HG02678 (cell line): Measurements from ENCODE around the gene GGN.
"Not testable (repeated sequence)": the region's sequence is repeated elsewhere in the genome, so short reads cannot be mapped to it uniquely, and the experiment has no call there.

Experiments used
- ATAC-seq: cut with Tn5 transposase; IDR thresholded peaks from one replicate; pipeline ENCODE4 v1.9.1; 2021; ENCODE audit warnings: mild to moderate bottlenecking, moderate library complexity; ENCODE audit not compliant: unreplicated experiment

The GGN gene

DNA sequence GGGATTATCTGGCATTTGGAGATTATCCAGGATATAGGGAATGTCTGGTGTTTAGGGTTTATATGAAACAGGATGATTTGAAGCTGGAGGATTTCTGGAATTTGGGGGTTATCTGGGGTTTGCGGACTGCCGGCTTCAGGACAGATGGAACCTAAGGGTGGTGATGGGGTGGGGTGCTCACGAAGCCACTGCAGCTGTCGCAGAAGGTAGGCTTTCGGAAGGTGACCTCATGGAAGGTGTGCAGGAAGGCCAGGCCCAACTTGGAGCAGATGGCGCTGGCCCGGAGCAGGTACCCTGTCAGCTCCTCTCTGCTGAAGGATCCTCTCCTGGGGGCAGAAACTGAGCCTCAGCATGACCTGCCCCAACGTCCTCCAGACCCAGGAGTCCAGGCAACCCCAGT, 24.7 kb upstream of the GGN start:
- no peak for ATAC-seq

DNA sequence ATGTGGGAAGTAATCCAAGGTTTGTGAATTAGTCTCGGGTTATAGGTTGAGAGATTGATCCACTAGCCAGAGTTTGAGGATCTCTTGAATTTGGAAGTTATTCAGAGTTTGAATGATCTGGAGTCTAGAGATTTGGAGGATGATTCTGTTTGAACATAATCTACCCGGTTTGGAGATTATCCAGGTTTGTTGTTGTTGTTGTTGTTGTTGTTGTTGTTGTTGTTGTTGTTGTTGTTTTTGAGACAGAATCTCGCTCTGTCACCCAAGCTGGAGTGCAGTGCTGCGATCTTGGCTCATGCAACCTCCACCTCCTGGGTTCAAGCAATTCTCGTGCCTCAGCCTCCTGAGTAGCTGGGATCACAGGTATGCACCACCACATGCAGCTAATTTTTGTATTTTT, 24.1 kb upstream of the GGN start:
- ATAC-seq = not testable (repeated sequence)

DNA sequence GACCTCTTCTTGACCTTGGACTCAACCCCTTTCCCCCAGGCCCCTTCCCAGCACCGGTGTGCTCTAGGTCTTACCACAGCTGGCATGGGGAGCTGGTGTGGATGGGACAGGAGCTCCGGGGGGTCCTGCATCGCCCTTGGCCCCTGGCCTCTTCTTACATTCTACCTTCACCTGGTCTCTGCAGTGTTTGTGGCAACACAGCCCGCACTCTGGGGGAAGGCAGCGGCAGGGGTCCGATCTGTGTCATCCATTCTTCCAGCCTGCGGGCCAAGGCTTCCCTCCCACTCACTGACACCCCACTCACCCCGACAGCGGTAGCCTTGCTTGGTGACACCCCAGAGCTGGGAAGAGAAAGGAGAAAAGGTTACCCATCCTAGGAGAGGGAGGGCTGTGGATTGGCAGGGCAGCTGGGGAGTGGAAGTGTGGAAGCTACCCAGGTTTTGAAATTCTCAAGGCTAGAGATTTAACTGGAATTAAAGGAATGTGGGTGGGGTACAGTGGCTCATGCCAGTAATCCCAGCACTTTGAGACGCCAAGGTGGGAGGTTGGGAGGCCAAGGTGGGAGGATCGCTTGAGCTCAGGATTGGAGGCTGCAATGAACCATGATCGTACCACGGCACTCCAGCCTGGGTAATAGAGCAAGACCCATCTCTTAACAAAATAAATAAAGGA, 23.3 kb upstream of the GGN start:
- ATAC-seq = no peak

DNA sequence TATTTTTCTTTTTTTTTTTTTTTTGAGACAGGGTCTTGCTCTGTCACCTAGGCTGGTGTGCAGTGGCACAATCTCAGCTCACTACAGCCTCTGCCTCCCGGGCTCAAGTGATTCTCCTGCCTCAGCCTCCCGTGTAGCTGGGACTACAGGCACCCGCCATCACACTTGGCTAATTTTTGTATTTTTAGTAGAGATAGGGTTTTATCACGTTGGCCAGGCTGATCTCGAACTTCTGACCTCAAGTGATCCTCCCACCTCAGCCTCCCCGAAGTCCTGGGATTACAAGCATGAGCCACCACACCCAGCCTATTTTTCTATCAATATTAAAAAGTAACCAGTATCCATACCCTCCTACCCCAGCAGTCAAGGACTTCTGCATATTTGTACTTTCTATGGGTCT, 22.6 kb upstream of the GGN start:
- not testable (repeated sequence) for ATAC-seq

DNA sequence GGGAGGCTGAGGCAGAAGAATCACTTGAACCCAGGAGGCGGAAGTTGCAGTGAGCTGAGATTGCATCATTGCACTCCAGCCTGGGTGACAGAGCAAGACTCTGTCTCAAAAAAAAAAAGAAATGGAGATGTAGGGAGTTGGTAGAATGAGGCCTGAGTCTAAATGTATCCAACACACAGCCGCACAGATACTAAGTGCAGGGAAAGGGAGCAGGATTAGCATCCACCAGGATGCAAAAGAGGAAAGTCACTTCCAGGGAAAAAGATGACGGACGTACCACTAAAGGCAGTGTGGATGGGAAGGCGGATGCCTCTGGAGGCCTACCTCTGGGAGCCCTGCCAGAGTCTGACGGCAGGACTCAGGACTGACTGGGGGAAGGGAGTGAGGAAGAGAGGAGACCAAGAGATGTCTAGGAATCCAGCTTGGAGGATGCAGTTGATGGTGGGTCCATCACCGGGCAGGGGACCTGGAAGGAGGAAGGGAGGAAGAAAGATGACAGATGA, 21.8 kb upstream of the GGN start:
- ATAC-seq = no peak

DNA sequence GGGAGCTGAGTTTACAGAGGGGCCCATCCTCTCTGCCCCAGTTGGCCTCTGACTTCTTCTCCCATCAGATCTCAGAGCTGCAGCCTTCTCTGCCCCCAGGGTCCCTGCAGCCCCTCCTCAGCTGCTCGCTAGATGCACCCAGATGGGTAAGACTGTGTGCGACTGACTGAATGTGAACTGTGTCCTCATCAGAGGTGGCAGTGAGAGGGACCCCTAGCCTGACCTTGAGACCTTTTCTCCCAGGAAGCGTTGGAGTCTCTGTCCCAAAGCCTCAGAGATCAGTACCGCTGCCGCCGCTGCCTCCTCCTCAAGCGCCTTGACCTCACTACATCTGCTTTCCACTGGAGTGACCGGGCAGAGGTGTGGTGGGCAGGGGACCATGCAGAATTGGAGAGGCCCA, 17.4 kb upstream of the GGN start:
- ATAC-seq = no peak

DNA sequence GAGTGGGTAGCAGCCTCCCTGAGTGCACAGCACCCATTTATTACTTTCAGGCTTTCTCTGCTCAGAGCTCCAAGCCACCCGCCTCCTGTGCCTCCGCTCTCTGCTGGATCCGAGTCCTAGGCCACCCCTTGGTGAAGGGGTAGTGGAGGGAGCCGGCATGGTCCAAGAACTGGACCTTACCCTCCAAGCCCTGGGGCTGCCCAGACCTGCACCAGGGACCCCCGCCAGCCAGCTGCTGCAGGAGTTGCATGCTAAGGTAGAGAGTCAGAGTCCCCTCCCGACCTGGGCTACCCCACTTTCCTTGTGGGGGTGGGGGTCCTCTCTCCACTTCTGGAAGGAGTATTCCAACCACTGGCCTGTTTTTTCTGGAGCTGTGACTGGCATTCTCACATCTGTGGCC, 17.0 kb upstream of the GGN start:
- ATAC-seq = no peak

DNA sequence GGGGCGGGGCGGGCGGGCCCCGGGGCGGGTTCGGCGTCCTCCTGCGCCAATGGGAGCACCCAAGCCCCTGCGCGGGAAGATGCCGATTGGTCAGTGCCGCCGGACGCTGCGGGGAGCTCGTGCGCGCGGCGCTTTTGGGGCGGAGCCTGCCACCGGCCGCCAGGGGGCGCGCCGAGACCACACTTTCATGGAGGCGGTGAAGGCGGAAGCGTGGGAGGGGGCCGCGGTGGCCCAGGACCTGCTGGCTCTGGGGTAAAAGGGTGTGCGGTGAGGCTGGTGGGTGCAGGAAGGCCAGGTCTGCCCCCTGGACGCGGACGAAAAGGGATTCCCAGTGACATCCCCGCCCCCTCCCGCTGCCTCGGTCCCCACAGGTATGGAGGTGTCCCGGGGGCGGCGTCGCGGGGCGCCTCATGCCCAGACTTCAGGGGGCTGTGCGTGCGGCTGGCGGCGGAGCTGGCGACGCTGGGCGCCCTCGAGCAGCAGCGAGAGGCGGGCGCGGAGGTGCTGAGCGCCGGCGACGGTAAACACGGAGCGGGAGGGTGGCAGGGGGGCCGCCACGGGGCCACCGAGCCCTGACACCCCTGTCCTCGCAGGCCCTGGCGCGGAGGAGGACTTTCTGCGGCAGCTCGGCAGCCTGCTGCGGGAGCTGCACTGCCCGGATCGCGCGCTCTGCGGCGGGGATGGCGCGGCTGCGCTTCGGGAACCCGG, 15.3 kb upstream of the GGN start, which contains the start of gene FAM98C:
Gene FAM98C, plus strand, starts transcription at position 127 of the 708 bp plus-strand sequence. Its CDS starts 61 bp downstream, at position 188.
- ATAC-seq = peak; percentile 93

DNA sequence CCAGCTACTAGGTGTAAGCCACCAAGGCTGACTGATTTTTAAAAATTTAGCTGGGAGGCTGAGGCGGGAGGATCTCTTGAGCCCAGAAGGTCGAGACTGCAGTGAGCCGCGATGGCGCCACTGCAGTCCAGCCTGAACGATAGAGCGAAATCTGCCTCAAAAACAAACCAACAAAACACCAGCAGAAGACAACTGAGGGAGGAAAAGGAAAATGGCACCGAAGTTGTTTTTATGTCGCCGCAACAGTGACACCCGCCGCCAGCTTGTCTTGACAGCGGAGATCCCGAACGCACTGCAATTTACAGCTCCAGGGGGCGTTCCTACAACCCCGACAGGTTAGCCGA, 14.8 kb upstream of the GGN start:
- no peak for ATAC-seq

DNA sequence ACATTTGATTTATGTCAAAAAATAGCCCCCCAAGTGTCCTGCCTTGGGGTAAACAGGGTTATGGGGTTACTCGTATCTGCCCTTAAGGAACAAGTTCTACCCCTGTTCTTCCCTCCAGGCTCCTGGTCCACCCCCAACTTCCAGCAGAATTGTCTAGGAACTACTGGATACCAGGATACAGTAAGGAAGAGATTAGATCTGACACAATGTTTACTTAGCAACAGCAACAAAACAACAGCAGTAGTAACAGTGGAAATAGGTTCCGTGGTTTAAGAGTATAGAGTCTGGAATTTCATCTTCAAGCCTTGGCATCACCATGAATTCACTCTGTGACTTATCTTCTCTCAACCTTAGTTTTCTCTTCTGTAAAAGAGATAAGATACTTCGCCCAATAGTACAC, 13.3 kb upstream of the GGN start:
- ATAC-seq = no peak

DNA sequence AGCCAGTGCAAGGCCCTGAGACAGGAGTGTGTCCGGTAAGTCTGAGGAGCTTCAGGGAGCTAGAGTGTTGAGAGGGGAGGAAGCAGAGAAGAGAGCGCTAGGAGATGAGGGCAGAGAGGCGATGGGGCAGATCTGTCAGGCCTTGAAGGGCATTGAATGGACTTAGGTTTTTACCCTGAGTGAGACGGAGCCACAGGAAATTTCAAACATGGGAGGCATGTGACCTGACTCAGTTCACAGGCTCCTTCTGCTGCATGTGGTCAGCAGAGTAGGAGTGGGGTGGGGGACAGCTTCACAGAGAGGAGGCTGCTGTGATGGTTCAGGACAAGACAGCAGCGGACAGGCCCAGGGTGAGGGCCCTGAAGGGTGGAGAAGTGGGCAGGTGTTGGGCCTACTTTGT, 12.5 kb upstream of the GGN start:
- ATAC-seq = no peak

DNA sequence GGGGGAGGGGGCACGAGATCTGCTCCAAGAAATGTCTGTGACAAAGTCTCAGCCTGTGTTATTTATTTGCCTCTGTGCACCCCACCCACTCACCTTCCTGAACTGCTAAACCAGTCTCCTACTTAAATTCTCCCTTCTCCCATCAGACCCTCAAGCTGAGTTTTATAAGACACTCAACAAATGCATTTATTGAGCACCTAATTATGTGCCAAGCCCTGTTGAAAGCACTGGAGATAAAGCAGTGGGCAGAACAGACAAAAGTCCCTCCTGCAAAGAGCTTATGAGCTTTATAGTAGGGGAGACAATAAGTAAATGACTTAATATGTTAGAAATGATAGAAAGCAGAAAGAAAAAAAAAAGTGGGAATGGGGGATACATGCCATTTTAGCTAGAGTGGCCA, 11.7 kb upstream of the GGN start:
- ATAC-seq = no peak

DNA sequence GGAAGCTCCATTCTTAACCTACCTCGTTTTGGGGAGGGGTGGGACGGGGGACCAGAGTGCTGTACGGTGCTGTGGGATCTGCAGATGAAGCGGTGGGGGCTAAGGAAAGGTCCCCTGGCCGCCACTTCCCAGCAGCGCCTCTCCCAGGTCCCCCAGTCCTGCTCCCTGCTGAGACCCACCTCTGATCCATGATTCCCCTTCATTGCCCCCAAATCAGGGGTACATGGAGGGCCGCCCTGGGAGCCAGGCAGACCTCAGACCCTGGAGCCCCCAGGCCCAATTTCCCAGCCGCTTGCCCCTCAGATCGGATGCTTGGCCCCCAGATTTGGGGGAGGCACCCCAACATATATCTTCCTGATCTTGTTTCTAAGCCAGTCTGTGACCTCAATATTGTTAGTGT, 11.2 kb upstream of the GGN start:
- no peak for ATAC-seq

DNA sequence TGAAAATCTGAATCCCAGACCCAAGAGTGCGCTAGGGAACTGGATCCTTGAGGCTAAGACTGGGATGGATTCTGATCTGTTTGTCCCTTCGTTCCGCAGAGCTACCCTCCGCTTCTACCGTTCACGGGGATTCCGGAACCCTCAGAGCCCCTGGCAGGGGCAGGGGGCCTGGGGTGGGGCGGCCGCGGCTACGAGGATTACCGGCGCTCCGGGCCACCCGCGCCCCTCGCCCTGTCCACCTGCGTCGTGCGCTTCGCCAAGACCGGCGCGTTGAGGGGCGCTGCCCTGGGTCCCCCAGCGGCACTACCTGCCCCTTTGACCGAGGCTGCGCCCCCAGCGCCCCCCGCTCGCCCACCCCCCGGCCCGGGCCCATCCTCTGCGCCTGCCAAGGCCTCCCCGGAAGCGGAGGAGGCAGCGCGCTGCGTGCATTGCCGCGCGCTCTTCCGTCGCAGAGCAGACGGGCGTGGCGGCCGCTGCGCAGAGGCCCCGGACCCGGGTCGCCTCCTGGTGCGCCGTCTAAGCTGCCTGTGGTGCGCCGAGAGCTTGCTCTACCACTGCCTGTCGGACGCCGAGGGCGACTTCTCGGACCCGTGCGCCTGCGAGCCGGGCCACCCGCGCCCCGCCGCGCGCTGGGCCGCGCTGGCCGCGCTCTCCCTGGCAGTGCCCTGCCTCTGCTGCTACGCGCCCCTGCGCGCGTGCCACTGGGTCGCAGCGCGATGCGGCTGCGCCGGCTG, 7.7 kb upstream of the GGN start:
- no peak for ATAC-seq

DNA sequence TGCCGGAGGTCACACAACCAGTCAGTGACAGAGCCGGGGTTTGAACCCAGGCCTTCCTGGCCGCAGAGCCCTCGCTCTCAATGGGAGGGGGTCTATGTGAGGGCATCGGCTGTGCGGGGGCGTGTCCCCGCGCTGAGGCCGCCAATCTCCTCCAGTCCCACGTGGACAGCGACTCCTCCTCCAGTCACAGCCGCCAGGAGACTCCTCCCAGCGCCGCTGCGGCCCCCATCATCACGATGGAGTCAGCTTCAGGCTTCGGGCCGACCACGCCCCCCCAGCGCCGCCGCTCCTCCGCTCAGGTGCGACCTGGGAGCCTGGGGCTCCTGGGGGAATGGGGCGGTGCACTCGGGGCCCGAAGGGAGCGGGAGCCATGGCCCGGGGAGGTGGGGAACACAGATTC, 6.7 kb upstream of the GGN start:
- ATAC-seq = no peak

DNA sequence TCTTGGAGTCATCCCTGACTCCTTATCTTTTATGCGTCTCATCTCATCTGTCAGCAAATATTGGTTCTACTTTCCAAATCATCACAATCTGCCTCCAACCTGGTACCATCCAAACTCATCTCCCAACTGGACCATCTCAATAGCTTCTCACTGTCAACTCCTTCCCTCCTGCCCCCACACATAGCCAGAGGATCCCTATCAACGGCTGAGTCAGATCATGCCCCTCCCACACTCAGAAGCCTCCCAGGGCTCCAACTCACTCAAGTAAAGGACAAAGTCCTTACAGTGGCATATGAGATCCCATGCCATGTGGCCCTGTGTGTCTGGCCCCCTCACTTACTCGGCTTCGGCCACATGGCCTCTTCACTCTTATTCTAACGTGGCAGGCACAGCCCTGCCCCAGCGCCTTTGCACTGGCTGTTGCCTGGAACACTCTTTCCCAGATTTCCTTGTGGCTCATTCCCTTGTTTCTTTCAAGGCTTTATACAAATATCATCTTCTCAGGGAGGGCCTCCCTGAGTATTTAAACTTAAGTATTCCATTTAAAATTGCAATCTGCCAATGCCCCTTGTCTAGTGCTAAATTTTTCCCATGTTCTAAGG, 5.0 kb upstream of the GGN start:
- no peak for ATAC-seq

DNA sequence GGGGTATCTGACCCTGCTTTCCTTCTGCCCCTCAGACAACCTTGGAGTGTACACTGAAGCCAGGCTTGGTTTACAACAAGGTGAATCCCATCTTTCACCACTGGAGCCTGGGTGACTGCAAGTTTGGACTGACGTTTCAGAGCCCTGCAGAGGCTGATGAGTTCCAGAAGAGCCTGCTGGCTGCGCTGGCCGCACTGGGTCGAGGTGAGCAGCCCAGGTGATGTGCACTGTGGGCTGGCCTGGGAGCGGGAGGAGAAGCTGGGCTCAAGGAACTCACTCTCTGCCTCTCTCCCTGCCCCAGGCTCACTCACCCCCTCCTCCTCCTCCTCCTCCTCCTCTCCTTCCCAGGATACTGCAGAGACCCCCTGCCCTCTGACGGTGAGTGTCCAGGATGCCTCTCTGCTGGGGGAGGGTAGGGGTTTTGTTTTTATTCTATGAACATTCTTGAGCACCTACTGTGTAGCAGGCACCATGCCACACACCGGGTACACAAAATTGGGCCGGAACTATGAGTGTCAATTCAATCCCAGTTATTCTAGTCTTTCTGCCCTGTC, 4.2 kb upstream of the GGN start:
- ATAC-seq = no peak

DNA sequence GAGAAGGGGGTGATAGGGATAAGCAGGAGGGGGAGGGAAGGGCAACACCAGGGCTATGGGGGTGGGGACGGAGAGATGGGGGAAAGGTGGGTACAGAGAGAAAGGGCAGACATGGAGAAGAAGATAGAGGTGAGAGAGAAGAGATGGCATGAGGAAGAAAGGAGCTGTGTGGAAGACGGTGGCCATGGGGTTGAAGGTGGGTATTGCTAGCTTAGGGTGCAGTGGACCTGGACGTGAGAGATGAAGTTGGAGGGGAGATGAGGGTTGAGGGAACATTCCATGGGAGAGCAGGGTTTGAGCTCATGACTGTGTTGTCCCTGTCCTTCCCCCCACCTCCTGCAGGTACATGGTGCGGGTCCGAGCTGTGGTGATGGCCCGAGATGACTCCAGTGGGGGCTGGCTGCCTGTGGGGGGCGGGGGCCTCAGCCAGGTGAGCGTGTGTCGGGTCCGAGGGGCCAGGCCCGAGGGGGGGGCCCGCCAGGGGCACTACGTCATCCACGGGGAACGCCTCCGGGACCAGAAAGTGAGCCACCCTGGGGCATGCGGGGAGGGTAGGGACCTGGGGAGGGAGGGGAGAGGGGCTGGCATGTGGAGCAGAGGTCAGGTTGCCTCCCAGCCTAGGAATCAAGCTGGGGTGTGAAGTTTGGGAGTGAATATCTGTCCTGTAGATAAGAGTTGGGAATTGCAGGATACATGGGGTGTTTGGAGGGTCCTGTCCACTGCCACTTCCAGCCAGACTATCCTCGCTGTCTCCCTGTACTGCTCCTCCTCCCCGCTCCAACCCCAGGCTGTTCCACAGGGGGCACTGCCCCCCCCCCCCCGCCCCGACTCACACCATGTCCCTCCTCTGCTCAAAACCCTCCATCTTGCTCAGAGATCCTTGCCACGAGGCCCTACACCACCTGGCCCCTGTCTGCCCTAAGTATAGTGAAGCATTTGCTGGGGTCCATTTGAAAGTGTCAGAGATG, 2.4 kb upstream of the GGN start:
- ATAC-seq = no peak

DNA sequence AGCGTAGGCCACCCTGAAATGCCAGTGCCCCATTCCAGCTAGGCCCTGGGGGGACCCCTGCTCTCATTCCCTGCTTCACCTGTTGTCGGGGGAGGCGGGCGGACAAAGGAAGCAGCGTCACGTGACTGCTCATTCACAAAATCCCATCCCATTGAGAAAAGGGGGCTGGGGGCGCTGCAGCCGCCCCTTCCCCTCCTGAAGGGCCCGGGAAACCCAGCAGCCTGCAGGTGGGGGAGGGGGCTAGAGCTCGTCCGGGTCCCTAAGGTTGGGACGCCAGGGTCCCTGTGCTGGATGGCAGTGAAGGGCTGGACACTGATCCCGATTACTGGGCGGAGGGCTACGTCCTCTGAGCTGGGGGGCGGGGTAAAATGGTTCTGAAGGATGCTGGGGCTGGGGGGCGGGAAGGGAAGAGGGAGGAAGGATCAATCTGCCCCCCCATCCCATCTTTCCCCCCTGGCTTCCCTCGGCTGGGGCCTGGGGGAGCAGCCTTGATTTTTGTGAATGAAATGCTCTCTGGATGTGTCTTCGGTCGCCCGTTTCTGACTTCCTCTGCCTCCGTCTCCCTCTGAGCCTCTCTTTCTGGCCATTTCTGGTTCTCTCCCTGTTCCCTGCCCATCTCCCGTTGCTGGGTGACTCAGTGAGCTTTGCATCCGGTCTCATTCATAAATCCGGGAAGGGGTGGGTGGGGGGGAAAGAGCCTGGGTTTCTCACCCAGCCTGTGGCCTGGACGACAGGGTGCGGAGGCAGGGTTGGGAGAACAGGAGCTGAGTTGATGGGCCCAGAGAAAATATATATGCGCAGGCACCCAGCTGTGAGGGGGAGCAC, 1.5 kb upstream of the GGN start:
- no peak for ATAC-seq
